HEK293 (cell line): ENCODE measurements around the gene CIART.
A peak's percentile ranks its signal among the peaks of the same experiment; 100 is the strongest.

Experiments
- PBX3 ChIP-seq: sonication (generic); formaldehyde crosslinking; IDR thresholded peaks from 2 replicates; pipeline ENCODE4 v1.8.1; 2022; ENCODE audit warnings: mild to moderate bottlenecking, moderate library complexity, missing genetic modification reagents
- REST ChIP-seq: fragments of 450-650 bp; formaldehyde crosslinking; IDR thresholded peaks from 2 replicates; pipeline ENCODE4 v1.5.1; 2016; ENCODE audit warnings: missing biosample characterization, missing genetic modification characterization
- ZBTB1 ChIP-seq: fragments of 450-650 bp; formaldehyde crosslinking; IDR thresholded peaks from 2 replicates; pipeline ENCODE4 v1.5.1; 2016; ENCODE audit warnings: missing biosample characterization, missing genetic modification characterization
- ZBTB48 ChIP-seq: fragments of 450-650 bp; formaldehyde crosslinking; IDR thresholded peaks from 2 replicates; pipeline ENCODE4 v1.5.1; 2016; ENCODE audit warnings: missing biosample characterization, missing genetic modification characterization
- ZNF146 ChIP-seq: fragments of 450-650 bp; formaldehyde crosslinking; IDR thresholded peaks from 2 replicates; pipeline ENCODE4 v1.5.1; 2016; ENCODE audit warnings: missing biosample characterization, missing genetic modification characterization
- ZNF354C ChIP-seq: fragments of 450-650 bp; formaldehyde crosslinking; IDR thresholded peaks from 2 replicates; pipeline ENCODE4 v1.5.1; 2016; ENCODE audit warnings: missing biosample characterization, missing genetic modification characterization, low read depth, borderline replicate concordance
- ZNF560 ChIP-seq: fragments of 450-650 bp; formaldehyde crosslinking; IDR thresholded peaks from 2 replicates; pipeline ENCODE4 v1.5.1; 2017; ENCODE audit warnings: missing biosample characterization, missing genetic modification characterization, borderline replicate concordance
- ZNF768 ChIP-seq: fragments of 450-650 bp; formaldehyde crosslinking; IDR thresholded peaks from 2 replicates; pipeline ENCODE4 v1.5.1; 2018; ENCODE audit warnings: missing biosample characterization, mild to moderate bottlenecking, missing genetic modification characterization

- no peak for TF ChIP-seq ZNF354C (tag by site-specific recombination)
- TF ChIP-seq ZNF560 (tag by site-specific recombination), result no peak
- no peak for TF ChIP-seq PBX3 (CRISPR knock-in tag)
- TF ChIP-seq ZBTB1 (tag by site-specific recombination), result no peak
- no peak for TF ChIP-seq REST (tag by site-specific recombination)
- TF ChIP-seq ZBTB48 (tag by site-specific recombination), result 0 out of 2 replicates have a peak, but pooled peaks have one; percentile 19
- no peak for TF ChIP-seq ZNF768 (tag by site-specific recombination)
- TF ChIP-seq ZNF146 (tag by site-specific recombination), result no peak
Measured at GRCh38 chr1:150281221-150281757, 1.1 kb upstream of the CIART start.
